ENCODE data around the gene SP5. TPM values are rescaled to one million over a fixed set of nuclear protein-coding genes. Genes with fewer than 3 reads are reported as not detected.

SP5 gene
- polyA plus RNA-seq, 1 of the 3 experiments (the other 2 are of a cell fraction): not detected

DNA sequence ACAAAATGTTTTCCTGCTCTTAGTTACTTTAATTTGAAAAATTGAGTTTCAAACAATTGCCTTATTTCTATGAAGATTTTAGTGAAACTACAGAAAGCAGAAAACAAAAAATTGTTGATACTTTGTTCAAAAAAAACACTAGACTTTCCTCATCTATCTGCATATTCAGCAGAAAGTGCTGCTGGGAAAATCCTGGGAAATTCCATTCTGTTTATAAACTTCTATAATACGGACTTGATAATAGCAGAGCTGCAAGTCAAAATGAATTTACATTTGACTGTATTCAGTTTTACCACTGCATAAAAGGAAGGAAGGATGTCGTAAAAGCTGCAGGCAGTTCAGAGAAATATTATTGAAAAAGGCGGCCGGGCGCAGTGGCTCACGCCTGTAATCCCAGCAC, 30.2 kb downstream of the SP5 start:
- 35% methylated on average over 6 of the region's 6 CpGs for WGBS (ENCODE audit: low lambda C conversion rate)
- ChIA-PET POLR2A (no interaction called here), CTCF (no interaction called here)
- no peak for DNase-seq
- no peak overlapping the region for H3K4me3 ChIP-seq (ENCODE audit: low read depth in 2 of 2, low read length in 1 of 2)
- TF ChIP-seq TAF1 (IDR thresholded peaks at IDR 0.05; ENCODE audit: borderline replicate concordance, low read depth, low read length) (no peak), GABPA (IDR thresholded peaks at IDR 0.05; ENCODE audit: low read depth) (no peak), MEF2A (IDR thresholded peaks at IDR 0.05; ENCODE audit: borderline replicate concordance, low read depth) (no peak), YY1 (IDR thresholded peaks at IDR 0.05; ENCODE audit: low read depth) (no peak), IRF3 (IDR thresholded peaks at IDR 0.05; ENCODE audit: low read depth, low read length) (no peak), ELF1 (IDR thresholded peaks at IDR 0.05) (no peak), EP300 (IDR thresholded peaks at IDR 0.05; ENCODE audit: borderline replicate concordance in 1 of 2, low read depth in 1 of 2, low read length in 1 of 2) (no peak), MXI1 (IDR thresholded peaks at IDR 0.05; ENCODE audit: low read depth, low read length) (no peak), EZH2phosphoT487 (IDR thresholded peaks at IDR 0.05; ENCODE audit: borderline replicate concordance, low read depth) (no peak), RXRA (IDR thresholded peaks at IDR 0.05; ENCODE audit: borderline replicate concordance, low read depth) (no peak), GATA2 (CRISPR knock-in tag; IDR thresholded peaks at IDR 0.05) (no peak), RAD21 (IDR thresholded peaks at IDR 0.05; ENCODE audit: low read length) (no peak), CTCF (IDR thresholded peaks at IDR 0.05) (no peak)
- TF ChIP-seq, protein P1, sequence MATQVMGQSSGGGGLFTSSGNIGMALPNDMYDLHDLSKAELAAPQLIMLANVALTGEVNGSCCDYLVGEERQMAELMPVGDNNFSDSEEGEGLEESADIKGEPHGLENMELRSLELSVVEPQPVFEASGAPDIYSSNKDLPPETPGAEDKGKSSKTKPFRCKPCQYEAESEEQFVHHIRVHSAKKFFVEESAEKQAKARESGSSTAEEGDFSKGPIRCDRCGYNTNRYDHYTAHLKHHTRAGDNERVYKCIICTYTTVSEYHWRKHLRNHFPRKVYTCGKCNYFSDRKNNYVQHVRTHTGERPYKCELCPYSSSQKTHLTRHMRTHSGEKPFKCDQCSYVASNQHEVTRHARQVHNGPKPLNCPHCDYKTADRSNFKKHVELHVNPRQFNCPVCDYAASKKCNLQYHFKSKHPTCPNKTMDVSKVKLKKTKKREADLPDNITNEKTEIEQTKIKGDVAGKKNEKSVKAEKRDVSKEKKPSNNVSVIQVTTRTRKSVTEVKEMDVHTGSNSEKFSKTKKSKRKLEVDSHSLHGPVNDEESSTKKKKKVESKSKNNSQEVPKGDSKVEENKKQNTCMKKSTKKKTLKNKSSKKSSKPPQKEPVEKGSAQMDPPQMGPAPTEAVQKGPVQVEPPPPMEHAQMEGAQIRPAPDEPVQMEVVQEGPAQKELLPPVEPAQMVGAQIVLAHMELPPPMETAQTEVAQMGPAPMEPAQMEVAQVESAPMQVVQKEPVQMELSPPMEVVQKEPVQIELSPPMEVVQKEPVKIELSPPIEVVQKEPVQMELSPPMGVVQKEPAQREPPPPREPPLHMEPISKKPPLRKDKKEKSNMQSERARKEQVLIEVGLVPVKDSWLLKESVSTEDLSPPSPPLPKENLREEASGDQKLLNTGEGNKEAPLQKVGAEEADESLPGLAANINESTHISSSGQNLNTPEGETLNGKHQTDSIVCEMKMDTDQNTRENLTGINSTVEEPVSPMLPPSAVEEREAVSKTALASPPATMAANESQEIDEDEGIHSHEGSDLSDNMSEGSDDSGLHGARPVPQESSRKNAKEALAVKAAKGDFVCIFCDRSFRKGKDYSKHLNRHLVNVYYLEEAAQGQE (IDR thresholded peaks at IDR 0.05; ENCODE audit: low read depth, low read length): no peak
- TF ChIP-seq, protein P2, sequence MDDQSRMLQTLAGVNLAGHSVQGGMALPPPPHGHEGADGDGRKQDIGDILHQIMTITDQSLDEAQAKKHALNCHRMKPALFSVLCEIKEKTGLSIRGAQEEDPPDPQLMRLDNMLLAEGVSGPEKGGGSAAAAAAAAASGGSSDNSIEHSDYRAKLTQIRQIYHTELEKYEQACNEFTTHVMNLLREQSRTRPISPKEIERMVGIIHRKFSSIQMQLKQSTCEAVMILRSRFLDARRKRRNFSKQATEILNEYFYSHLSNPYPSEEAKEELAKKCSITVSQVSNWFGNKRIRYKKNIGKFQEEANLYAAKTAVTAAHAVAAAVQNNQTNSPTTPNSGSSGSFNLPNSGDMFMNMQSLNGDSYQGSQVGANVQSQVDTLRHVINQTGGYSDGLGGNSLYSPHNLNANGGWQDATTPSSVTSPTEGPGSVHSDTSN (IDR thresholded peaks at IDR 0.05): no peak
- TF ChIP-seq, protein P3, sequence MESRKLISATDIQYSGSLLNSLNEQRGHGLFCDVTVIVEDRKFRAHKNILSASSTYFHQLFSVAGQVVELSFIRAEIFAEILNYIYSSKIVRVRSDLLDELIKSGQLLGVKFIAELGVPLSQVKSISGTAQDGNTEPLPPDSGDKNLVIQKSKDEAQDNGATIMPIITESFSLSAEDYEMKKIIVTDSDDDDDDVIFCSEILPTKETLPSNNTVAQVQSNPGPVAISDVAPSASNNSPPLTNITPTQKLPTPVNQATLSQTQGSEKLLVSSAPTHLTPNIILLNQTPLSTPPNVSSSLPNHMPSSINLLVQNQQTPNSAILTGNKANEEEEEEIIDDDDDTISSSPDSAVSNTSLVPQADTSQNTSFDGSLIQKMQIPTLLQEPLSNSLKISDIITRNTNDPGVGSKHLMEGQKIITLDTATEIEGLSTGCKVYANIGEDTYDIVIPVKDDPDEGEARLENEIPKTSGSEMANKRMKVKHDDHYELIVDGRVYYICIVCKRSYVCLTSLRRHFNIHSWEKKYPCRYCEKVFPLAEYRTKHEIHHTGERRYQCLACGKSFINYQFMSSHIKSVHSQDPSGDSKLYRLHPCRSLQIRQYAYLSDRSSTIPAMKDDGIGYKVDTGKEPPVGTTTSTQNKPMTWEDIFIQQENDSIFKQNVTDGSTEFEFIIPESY (IDR thresholded peaks at IDR 0.05; ENCODE audit: borderline replicate concordance, low read depth): no peak
- no peaks in the 10 kb centered on the region for H3K9me2 ChIP-seq
- H3K27ac ChIP-seq (ENCODE audit: low read depth in 2 of 2, low read length in 1 of 2): no peak overlapping the region
- no peaks in the 10 kb centered on the region for H3K79me2 ChIP-seq (ENCODE audit: insufficient read depth)
- H4K20me1 ChIP-seq (ENCODE audit: insufficient read depth): no peaks in the 10 kb centered on the region
- no peak overlapping the region for H2AFZ ChIP-seq (ENCODE audit: low read depth)
- H3F3A ChIP-seq (replicated peaks; ENCODE audit: insufficient read depth): no peaks in the 10 kb centered on the region
- no peaks in the 10 kb centered on the region for H3K36me3 ChIP-seq (replicated peaks in 1 of 2; ENCODE audit: control insufficient read depth in 1 of 2, insufficient read depth in 2 of 2, low read length in 1 of 2)
- H3K4me1 ChIP-seq (ENCODE audit: control insufficient read depth in 1 of 2, insufficient read depth in 2 of 2, low read depth in 1 of 2, low read length in 1 of 2): no peaks in the 10 kb centered on the region
- H3K27me3 ChIP-seq (ENCODE audit: insufficient read depth): peaks cover 15% of the 10 kb centered on the region; the same call in 1 of the 2 replicates
- H3K4me2 ChIP-seq: no peak overlapping the region
- no peaks in the 10 kb centered on the region for H3K9me3 ChIP-seq
- H3K9ac ChIP-seq: no peak overlapping the region

Data from SK-N-SH (cell line).